HG03469 (cell line): ENCODE data around the gene PRR12.

Source experiments
- ATAC-seq: cut with Tn5 transposase; IDR thresholded peaks from one replicate; pipeline ENCODE4 v1.9.1; 2021; ENCODE audit warnings: mild to moderate bottlenecking, moderate library complexity, moderate number of reproducible peaks; ENCODE audit not compliant: unreplicated experiment

The PRR12 gene, protein sequence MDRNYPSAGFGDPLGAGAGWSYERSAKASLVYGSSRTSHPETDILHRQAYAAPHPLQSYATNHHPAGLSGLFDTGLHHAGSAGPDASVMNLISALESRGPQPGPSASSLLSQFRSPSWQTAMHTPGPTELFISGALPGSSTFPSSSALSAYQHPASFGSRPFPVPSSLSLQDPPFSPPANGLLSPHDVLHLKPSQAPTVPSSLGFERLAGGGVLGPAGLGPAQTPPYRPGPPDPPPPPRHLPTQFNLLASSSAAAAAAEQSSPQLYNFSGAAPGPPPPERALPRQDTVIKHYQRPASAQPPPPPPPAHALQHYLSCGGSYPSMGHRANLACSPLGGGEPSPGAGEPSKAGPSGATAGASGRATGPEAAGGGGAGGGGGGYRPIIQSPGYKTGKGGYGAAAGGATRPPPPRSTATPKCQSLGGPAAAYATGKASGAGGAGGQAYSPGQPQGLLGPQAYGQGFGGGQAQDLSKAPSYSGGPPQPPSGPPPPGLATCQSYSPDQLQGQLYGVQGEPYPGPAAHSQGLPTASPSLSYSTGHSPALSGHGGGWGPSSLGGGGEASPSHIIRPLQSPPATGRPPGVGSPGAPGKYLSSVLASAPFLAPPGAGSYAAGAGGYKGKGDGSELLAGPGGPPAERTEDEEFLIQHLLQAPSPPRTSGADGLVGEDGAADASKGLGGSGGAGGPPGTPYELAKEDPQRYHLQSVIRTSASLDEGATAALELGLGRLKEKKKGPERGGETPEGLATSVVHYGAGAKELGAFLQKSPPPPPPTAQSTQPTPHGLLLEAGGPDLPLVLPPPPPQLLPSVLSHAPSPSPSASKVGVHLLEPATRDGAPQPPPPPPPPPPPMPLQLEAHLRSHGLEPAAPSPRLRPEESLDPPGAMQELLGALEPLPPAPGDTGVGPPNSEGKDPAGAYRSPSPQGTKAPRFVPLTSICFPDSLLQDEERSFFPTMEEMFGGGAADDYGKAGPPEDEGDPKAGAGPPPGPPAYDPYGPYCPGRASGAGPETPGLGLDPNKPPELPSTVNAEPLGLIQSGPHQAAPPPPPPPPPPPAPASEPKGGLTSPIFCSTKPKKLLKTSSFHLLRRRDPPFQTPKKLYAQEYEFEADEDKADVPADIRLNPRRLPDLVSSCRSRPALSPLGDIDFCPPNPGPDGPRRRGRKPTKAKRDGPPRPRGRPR (N-terminal part only)

GRCh38 chr19:49590971-49591730 is at the start of gene PRR12:
Gene PRR12 (plus strand): TSS chr19:49591182. CDS start chr19:49591655, 473 bp downstream.
- ATAC-seq, result no peak

DNA sequence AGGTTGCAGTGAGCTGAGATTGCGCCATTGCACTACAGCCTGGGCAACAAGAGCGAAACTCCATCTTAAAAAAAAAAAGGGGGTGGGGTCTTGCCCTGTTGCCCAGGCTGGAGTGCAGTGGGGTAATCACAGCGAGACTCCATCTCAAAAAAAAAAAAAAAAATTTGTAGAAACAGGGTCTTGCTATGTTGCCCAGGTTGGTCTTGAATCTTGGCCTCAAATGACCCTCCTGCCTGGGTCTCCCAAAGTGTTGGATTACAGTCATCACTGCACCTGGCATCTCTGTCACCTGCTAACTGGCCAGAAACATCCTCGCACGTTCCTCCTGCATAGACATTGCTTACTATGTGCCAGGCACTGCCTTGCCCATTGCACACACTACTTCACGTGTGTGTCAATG is 49.1 kb upstream of the PRR12 start:
- no peak for ATAC-seq

DNA sequence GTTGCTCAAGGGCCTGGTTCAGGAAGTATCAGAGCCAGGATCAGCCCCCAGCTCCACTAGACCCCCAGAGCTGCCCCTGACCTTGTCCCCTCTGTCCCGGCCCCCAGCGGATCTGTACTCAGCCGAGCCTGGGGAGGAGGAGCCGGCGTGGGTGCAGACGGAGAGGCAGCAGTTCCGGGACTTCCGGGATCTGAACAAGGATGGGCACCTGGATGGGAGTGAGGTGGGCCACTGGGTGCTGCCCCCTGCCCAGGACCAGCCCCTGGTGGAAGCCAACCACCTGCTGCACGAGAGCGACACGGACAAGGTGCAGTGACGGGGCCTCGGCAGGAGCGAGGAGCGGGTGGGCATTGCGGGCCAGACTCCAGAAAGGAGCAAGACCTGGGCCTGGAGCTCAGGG is 48.5 kb upstream of the PRR12 start:
- ATAC-seq, result no peak

DNA sequence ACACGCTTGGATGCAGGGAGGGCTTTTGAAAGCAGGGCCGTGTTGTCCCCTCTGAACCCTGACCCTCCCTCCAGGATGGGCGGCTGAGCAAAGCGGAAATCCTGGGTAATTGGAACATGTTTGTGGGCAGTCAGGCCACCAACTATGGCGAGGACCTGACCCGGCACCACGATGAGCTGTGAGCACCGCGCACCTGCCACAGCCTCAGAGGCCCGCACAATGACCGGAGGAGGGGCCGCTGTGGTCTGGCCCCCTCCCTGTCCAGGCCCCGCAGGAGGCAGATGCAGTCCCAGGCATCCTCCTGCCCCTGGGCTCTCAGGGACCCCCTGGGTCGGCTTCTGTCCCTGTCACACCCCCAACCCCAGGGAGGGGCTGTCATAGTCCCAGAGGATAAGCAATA is 48.0 kb upstream of the PRR12 start:
- no peak for ATAC-seq

GRCh38 chr19:49544154-49544553 is 46.8 kb upstream of the PRR12 start:
- ATAC-seq, result no peak

DNA sequence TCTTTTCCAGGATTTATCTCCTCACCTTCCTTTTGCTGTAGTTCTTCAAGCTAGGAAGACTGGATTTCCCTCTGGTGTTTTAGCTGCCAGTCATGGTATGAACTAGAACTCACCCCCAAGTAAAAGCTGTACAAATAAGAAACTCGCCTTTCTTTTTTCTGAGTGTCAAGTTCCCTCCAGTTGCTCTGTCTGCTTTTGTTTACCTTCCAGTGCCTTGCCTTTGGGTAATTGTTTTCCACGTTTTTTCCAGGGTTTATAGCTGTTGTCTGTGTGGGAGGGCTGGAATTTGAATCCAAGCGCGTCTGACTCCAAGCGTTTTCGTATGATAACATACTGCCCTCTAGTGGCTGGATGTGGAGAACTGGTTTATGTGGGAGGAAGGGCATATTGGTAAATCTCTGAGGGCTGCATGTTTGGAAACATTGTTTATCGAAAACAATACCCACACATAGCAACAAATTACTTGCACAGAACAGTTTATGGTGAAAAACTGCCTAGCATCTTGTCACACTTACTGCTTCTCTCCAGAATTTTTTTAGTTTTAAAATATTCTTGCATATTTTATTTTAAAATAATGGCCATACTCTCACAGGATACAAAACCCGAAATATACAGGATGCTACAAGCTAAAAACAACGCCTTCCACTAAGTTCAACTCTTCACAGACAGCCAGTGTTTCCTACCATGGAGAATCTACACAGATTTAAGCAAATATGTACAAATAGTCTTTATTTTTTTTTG is 44.0 kb upstream of the PRR12 start:
- ATAC-seq, result no peak

GRCh38 chr19:49549045-49549444 is 41.9 kb upstream of the PRR12 start:
- no peak for ATAC-seq

- no peak for ATAC-seq
These were observed 39.5 kb upstream of the PRR12 start for GRCh38 chr19:49551531-49551930.

- ATAC-seq, result no peak
These were observed 38.2 kb upstream of the PRR12 start for GRCh38 chr19:49552749-49553148.

GRCh38 chr19:49553451-49554271 is 37.3 kb upstream of the PRR12 start:
- ATAC-seq, result no peak

DNA sequence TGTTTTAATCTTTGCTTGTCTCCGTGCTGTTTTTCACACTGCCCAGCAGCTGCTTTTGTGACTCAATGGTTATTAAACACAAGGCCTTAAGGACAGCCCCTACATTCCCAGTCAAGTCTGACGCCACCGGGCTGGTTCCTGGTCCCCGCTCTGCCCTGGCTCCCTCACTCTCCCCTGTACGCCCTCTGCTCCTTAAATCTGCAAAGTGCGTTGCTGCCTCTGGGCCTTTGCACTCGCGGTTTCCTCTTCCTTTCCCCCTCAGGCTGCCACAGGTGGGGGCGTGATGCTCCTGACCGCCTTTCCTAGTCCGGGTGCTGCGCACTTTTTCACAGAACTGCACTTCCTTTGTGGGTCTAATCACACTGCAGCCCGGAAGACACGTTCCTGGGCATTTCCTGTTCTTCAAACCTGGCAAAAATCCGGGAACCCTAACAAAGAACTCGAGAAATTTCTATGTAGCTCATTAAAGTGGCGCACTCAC is 36.2 kb upstream of the PRR12 start:
- no peak for ATAC-seq

DNA sequence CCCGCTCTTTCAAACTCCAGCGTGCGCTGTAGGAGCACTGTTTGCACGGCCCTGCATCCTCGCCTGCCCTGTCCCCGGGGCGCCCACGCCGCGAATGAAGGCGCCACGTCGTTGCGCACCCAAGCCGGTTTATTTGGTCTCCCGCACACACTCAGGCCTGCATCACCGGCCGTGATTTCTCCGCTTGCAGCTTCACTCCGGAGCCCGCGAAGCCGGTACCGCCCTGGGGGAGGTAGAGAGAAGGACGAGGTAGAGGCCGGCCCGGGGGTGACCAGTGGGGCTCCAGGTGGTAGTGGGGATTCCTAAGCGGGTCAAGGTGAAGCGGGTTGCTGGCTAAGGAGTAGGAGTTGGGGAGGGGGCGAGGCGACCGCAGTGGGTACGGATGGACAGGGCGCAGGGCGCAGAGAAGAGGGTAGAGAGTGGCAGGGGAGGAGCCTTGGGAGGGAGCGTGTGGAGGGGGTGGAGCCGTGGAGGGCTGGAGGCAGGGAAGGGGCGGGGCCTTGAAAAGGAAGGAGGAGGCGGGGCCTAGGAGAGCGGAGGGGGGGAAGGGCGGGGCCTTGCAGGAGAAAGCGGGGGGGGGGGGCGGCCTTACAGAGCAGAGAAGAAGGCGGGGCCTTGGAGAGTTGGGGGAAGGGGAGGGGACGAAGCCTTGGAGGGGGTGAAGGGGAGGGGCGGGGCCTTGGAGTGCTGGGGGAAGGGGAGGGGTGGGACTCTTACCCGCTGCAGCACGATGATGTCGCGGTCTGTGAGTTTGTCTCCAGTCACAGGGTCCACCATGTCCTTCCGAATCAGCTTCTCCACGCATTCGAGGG is 35.2 kb upstream of the PRR12 start:
- no peak for ATAC-seq

- ATAC-seq, result no peak
These were observed 34.3 kb upstream of the PRR12 start for GRCh38 chr19:49556412-49557398.

- ATAC-seq, result no peak
These were observed 33.2 kb upstream of the PRR12 start for GRCh38 chr19:49557641-49558325.

GRCh38 chr19:49558591-49558990 is 32.4 kb upstream of the PRR12 start:
- ATAC-seq, result no peak

GRCh38 chr19:49559443-49559842 is 31.5 kb upstream of the PRR12 start:
- no peak for ATAC-seq
